ENCODE data around the gene NKAIN2.

Gene NKAIN2

DNA sequence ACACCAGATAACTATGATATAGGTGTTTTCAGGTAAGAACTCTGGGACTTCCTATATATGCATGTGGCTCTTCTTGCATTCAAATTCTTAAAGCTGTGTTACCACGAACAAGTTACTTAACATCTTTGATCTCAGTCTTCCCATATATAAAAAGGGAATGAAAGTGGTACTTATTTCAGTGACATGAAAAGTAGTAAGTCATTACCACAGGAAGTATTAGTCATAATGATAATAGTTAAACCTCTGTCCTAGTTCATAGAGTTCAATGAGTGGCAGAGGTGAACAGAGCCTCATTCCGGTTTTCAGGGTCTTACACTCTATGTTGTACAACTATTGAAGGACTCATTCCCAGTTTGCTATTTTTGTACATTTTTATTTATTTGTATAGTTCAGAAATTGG is 237.0 kb downstream of the NKAIN2 start:
- DNase-seq, result no peak

DNA sequence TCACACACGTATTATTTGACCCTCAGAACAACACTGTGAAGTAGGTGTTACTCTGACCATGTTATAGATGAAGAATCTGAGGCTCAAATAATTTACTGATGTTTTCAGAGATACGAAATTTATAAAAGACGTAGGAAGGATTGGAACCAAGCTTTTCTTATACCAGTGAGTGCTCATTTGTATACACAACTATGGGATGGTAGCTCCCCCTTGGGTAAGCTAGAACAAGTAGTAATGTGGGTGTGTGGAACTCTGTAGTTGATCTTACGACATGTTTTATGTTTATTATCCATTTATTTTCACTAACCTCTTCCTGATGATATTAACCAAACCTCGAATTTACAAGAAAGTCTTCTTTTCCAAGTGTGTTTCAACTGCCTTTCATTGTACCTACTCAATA is 248.5 kb downstream of the NKAIN2 start:
- DNase-seq, result no peak

DNA sequence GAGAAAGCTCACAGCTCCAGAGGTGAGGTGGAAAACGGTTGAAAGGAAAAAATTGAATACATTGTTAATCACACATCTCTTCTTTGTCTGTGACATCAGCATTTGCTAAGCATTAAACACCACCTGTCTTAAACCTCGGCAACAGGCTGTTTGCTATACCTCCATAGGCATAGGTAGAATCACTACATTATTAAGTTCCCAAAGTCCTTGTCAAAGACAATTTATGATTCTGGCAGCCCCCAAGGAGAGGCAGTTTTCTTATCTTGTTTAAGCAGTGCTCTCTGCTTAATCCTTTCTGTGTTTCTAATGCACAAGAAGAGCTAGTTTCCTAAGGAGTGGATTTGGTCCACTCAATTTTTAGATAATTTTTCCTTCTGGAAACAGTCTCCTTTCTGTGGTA is 249.7 kb downstream of the NKAIN2 start:
- no peak for DNase-seq

DNA sequence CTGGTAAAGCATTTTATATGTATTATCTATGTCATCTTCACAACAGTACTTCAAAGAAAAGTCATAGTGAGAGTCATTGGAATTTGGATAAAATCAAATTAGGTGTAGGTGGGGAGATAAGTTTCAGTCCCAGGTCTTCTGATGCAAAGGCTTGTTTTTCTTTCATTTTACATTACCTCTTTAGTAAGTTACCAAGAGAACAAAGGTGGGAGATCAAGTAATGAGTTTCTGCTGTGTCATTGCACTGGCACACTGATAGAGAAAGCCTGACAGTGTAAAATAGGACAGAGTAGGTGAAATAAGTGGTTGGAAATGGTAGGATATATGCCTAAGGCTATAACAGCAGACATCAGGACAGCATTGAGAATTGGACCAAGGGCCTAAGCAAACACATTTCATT is 250.4 kb downstream of the NKAIN2 start:
- no peak for DNase-seq

DNA sequence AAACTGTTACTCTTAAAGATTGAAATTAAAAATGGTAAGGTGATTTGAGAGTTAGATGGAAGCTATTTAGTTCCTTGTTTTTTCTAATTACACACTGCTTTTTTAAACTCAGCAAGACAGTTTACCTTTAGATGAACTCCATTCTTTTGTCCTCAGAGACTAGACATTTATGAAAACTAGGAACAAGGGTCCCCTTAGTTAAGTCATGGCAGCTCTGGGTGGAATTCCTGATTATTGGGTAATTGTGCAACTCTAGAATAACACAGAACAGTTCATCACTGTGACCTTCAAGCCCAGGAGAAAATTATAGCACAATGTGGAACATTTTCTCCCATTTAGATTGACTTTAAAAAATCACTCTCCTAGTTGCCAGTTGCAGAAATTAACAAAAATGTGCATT is 251.7 kb downstream of the NKAIN2 start:
- DNase-seq, result no peak

DNA sequence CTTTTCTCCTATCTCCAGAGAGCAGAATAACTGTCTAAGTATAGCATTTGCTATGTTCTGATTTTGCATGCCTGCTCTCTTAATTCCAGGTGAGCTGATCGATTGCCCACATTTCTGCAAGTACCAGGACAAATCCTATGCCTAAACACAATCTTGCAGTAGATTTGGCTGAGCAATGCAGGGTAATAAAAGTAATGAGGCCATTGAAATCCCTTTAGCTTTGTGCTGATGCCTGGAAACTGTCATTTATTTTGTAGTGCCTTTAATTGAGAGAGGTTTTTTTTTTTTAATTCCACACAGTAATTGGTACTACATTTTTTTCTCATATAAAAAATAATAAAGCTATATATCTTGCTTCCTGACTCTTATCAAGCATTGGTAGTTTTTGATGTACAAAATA is 252.3 kb downstream of the NKAIN2 start:
- no peak for DNase-seq

DNA sequence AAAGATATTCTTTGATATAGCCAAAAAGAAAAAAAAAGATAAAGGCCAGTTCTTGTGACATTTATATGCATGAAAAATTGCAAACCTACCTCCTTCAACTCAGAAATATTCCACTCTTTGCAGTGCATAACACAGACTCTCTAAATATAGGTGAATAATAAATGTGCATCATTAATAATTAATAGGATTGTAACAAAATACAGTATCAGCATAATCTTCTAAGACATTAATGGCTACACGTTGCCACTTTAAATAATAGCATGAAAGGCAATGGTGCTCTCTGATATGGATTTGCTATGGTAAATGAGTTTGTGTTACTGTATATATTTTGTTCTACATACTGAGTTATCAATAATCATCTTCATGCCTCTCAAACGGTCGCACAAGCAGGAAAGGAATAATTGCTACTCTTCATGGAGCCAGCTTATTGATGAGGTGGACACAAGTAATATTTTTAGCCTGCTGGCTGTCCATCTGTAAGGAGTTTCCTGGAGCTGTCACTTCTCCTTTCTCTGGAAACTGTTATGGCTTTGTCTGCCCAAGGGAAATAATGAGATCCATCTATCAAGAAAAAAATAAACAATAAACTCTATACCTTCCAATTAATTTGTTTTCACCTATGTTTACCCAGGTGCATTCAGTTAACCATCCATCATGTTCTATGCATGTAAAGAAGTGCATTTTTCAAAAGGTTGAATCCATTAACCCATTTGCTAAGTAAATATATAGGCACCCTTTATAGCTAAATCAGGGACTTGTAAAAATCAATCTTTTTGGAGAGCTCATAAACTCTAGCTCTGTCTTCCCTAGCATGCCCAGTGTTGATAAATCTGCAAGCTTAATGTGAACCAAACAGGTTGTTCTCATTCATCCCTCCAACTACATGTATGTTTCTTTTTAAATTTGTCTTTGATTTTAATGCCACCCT is 253.0 kb downstream of the NKAIN2 start:
- no peak for DNase-seq

DNA sequence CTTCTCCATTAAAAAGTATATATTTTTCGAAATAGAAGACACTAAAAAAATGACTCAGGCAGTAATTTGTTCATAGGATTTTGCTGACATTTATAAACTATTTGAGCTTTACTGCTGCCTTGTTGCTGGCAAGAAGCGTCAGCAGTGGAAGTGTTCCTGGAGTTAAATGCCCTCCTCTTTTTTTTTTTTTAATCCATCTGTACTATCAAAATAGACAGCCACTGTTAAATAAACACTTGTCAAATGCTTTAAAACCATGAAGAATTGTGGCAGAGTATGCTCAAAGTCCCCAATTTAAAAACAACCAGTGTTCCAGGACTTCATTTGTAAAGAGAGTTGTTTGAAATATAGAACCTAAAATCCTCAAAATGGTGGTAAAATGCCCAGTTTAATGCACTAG is 253.8 kb downstream of the NKAIN2 start:
- no peak for DNase-seq

DNA sequence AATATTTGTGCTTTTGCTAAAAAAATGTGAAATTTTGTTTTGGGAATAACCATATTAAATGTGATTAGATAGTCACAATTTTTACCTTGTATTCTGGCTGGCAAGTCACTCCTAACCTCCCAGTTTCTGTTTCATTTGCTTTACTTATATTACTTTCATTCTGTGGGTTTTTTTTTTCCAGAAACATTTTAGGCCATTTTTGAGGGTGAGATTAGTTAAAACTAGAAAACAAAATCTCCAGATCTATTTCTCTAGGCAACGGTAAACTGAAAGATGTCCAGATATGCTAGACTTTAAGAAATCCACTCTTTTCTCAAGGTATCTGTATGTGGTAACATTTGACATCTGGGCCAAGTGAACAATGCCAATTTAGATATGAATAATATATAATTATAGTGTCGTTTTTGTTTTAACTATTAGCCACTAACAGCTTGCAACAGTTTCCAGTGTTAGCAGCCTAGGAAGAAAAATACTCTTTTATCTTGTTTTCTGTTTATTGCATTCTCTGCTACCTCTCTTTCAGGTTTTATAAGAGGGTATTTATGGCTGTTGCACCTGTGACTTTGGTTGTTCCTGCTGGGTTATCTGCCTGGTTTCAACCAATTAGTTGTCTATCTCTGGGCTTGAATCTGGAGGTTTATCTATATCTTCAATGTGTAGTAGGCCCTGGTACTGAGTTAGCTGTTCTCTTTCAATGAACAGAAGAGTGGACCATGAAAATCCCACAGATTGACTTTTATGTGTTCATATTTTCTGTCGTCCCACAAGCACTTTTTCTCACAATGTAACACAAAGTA is 260.9 kb downstream of the NKAIN2 start:
- DNase-seq, result no peak

DNA sequence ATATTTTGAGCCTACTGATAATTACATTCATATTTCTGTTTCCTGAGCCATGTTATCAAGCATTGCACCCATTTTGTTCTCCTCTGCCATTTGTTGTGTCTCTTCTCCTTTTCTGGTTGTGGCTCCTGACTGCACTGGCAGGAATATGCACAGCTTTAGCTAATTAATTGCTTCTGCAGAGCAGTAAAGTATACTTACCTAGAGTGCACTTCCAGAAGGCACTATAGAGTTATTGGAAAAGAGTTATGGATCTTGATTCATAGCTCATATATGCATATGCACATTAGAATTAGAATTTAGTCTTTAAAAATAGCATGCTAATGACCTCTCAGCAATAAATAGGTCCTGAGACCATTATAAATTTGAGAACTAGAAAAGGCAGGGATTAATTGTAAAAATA is 262.6 kb downstream of the NKAIN2 start:
- DNase-seq, result no peak

DNA sequence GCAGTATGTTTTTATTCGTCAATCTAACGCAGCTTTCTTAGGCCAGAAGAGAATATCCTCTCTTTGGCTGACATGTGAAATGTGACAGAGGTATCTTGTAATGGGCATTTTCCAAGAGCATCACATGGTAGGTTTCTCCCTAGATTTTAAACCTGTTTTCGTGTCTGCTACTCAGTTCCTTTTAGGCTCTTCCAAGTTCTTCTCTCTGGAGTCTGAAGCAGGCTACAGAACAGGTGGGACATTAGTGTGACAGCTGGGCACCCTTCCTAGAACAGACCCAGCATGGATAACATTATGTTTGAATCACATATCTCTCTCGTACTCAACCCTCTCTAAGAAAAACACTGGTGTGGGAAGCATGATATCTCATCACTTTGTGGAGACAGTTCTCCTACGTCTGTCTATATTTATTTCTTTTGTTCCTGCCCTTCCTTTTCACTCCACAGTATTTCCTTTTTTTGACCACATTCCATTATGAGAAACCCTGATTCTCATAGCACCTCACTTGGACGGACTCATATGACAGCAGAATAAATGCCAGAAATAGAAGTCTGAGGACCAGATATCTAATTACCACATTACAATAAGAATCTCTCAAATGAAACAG is 263.4 kb downstream of the NKAIN2 start:
- no peak for DNase-seq

DNA sequence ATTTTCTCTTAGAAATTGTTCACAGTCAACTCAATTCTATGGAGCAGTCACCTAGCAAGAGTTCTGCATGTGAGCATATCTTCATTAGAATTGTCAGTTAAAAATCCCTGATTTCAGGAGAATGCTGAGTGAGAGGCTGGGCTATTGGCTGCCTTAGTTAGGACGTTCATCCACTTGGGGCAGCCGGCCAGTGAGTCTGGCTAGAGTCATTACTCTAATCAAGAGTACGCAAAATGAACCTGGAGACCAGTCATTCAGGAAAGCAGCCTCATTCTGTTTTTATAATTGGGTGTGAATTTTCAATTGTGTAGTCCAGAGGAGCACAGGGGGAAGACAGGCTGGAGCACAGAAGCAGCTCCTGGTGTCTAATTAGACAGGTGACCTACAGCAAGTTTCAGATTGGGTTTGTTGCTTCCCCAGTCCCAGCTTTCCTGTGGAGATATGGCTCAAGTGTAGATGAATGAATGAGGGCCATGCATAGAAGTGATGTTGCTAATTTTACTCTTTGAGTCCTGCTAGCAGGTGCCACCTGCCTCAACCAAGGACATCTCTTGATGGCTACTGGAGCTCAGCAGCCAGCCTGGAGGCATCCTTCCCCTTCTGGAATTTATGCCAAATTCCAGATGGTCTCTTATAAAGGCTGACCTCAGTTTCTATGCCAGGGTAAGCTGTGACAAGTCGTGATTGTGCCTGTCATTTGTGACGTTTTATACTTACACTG is 265.7 kb downstream of the NKAIN2 start:
- no peak for DNase-seq

DNA sequence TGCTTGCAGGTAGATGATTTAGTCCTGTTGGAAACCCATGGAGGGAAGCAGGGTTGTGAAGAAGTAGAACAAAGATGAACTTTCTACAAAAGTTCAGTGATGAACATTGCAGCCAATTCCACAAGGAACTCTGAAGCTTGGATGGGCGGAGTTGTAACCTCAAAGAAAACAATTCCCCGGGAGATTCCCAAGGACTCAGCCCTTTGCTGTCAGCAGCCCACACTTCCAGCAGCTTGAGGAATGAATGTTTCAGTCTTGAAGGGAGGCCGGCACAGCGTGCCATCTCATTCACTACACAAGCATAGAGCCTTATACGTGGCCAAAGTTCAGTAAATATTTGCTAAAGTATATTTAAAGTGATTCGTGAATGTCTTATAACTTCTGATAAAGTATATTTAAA is 269.4 kb downstream of the NKAIN2 start:
- DNase-seq, result no peak

DNA sequence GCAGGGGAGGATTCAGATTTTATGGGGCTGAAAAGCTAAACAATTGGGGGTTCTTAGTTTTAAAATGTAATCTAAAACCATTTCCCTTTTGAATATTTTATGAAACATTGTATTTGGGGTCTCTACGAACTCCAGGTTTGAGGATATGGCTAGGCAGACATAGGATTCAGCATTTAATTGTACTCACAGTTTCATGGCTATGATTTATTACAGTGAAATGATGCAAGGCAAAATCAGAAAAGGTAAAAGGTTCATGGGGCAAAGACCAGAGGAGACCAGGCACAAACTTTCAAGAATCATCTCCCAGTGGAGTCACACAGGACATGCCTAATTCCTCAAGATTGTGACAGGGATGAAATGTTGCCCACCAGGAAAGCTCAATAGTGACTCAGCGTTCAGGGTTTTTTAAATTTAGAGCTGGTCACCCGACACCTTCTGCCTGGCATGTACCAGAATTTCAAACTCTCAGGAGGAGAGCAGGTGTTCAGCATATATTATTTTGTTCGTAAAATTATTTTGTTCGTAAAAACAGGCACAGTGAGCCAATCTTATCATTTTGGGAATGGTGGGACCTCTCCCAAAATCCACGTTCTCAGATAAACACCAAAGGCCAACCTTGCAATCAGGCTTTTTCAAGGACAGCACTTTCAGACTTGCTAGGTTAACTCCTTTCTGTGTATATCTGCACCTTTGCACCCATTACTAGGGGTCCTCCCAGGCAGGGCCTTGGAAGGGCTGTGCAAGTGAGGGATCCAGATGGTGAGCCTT is 270.3 kb downstream of the NKAIN2 start:
- DNase-seq, result no peak

DNA sequence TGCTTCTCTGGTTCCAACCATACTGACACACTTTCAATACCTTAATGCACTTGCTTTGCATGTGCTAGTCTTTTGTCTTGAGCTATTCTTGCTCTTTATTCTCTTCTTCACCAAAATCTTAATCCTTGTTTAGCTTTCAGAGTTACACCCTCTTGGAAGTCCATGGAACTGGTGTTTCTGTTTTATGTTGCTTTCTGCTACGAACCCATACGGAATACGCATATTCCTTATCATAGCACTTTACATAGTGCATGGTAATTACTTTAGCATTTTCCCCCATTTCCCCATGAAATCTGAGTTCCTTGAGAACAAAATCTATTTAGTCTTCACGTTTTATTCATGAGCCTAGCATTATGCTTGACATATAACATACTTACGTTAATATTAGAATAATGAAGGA is 270.9 kb downstream of the NKAIN2 start:
- no peak for DNase-seq

DNA sequence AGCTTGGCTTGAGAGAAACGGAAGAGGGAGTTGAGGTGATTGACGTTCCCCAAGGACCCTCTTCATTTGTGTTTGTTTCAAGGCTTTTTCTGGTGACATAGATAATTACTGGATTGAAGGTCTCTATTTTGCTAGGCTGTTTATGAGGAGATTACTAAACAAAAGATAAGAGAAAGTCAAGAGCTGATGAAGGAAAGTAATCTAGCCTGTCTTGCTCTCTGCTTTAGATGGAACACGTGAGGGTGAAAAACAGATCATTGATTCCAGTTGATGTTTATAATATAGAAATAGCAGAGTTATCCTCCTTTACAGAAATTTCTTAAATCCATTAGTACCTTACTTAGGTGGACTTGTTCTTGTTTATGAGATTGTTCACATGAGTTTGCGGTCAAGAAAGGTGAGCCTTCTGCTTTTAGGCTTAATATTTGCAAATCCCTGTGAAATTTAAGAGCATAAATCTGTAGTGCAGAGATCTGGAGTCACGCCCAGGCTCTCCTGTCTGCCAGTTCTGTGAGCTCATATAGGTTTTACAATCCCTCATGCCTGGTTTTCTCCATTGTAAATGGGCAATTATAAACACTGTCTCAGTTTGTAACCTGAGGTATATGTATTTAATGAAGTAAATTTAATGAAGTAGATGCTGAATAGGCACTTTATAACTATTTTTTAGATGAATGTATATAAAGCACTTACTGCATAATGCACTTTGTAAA is 272.8 kb downstream of the NKAIN2 start:
- DNase-seq, result no peak

DNA sequence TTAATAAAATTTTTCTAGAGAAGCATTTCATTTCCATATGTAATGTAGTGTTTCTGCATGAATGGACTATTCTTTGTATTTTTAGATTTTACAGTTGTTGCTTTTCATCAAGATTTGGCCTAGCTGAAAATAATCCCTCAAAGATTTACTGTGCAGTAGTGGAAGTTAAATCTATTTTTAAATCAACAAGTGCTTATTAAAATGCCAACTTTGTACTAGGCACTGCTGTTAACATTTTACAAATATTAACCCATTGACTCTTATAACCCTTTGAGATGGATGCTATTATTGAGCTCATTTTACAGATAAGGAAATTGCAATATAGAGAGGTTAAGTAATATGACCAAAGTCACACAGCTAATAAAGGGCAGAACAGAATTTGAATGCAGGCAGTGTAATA is 274.5 kb downstream of the NKAIN2 start:
- no peak for DNase-seq

DNA sequence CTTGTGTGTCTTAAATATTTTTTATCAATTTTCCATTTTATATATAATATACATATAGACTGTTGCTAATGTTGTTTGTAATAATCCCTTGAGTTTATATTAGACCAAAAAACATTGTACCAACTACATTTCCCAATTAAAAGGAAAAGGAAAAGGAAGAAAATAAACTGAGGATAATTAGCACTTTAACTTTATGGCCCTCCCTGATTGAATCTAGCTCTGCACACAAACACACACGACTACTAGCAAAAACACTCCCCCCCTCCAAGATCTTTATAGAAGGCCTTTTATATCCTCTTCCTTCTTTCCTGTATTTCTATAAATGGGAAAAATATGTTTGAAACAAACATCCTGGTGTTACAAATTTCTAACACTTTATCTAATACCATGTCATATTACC is 276.8 kb downstream of the NKAIN2 start:
- no peak for DNase-seq

DNA sequence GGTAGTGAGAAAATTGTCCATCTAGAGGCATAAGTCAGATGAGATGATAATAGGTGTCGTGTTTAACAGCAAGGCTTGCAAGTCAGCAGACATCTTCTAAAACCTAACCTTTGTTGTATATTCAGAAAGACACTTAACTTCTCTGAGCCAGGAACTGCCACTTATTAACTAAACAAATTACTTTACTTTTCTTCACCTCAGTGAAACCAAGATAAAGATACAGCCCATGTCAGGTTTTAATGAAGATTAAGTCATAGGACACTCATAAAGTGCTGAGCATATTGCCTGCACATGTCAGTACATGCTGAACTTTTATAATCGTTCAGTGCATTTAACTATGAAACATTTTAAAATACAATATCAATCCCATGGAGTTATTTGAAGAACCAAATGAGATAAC is 286.8 kb downstream of the NKAIN2 start:
- no peak for DNase-seq

DNA sequence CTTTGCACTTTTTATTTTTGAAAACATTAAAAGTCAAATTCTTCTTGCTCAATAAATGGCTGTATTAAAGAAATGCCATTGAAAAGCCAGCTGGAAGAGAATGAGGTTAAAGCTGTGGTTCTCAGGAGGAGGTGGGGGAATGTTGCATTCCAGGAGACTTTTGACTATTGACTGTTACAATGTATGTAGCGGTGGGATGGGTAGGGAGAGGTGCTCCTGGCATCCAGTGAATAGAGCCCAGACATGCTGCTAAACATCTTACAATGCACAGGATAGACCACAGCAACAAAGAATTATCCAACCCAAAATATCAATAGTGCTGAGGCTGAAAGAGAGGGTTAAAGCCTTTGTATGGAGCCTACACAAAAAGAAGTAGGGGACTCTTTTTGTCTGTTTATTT is 295.9 kb downstream of the NKAIN2 start:
- DNase-seq, result no peak

DNA sequence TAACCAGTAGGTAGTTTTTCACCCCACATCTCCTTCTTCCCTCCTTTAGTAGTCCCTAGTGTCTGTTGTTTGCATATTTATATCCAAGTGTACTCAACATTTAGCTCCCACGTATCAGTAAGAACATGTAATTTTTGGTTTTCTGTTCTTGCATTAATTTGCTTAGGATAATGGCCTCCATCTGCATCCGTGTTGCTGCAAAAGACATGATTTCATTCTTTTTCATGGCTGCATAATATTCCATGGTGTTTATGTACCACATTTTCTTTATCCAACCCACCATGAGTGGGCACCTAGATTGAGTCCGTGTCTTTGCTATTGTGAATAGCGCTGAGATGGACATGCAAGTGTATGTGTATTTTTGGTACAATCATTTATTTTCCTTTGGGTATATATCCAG is 306.8 kb downstream of the NKAIN2 start:
- no peak for DNase-seq

DNA sequence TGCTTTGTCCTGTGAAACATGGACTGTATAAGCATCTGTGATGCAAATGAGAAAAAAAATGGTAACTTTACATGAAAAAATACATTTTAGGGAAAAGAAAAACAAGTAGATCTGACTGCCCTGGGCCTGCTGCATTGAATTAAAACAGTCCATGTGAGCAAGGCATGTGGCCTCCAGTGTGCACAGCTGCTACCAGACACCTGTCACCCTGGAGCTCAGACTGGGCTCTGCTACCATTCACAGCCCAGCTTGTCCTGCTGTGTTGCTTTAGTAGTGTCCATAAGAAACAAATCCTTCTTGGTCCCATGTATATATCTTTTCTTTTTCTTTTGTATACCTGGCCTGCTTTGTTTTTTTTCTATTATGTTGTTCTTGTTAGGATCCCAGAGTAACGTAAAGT is 315.9 kb downstream of the NKAIN2 start:
- DNase-seq, result no peak

Measured in CD4-positive, alpha-beta T cell treated with Interferon alpha-2 for 1 hour (primary cell).